ENCODE measurements around the gene TAS1R1.
A peak's percentile ranks its signal among the peaks of the same experiment; 100 is the strongest.

Gene TAS1R1

DNA sequence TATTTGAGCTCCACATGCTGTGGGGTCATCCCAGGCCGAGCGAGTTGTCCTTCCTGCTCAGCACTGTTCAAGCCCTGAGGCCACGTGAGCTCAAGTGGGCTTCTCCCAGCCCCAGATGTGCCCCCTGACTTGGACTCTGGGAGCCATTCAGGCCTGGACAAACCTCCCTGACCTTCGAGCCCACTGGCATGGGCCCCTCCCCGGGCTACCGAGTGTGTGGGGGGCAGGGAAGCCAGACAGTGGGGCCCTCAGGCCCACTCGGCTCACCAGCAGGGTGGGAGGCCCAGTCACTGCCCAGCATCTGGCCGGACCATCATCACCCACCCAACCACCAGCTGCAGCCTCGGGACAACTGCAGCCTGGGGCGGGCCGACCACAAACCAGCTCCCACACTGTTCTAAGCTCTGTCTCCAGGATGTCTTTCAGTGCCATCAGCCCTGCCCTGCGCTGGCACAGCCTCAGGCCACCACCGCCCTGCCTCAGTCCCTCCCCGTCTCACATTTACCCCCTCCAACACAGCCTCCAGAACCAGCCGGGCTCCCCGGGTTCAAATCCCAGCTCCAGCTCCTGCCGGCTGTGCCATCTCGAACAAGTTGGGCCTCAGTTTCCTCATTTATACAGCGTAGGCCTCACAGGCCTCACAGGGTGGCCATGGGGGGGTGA, 42.7 kb upstream of the TAS1R1 start:
- Mint-ChIP-seq H3K27ac (no peak overlapping the region), H3K9me3 (no peaks in the 10 kb centered on the region), H3K36me3 (ENCODE audit: low read depth) (no peaks in the 10 kb centered on the region), H3K4me1 (ENCODE audit: low read depth) (no peaks in the 10 kb centered on the region), H3K4me3 (no peak overlapping the region), H3K27me3 (ENCODE audit: low read depth) (no peaks in the 10 kb centered on the region)

DNA sequence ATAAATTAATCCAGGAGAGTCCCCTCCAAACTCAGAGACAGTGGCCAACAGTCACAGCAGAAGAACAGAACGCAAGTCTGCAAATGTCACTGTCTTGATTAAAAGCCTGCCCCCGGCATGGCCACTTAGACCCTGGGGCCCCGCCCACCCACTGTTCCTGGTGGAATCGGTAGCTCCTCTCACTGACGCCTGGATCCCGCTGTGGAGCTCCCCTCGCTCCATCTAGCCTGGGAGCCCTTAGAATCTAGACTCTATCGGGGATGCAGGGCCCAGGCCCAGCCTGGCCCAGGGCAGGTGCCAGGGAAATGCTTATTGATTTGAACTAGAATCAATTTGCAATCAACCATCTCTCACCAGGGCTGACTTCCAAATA, 42.2 kb upstream of the TAS1R1 start:
- H3K36me3 Mint-ChIP-seq (ENCODE audit: low read depth), result no peaks in the 10 kb centered on the region
- no peaks in the 10 kb centered on the region for H3K9me3 Mint-ChIP-seq
- H3K4me1 Mint-ChIP-seq (ENCODE audit: low read depth), result no peaks in the 10 kb centered on the region
- H3K4me3 Mint-ChIP-seq, result no peak overlapping the region
- H3K27me3 Mint-ChIP-seq (ENCODE audit: low read depth), result no peaks in the 10 kb centered on the region
- H3K27ac Mint-ChIP-seq, result no peak overlapping the region

DNA sequence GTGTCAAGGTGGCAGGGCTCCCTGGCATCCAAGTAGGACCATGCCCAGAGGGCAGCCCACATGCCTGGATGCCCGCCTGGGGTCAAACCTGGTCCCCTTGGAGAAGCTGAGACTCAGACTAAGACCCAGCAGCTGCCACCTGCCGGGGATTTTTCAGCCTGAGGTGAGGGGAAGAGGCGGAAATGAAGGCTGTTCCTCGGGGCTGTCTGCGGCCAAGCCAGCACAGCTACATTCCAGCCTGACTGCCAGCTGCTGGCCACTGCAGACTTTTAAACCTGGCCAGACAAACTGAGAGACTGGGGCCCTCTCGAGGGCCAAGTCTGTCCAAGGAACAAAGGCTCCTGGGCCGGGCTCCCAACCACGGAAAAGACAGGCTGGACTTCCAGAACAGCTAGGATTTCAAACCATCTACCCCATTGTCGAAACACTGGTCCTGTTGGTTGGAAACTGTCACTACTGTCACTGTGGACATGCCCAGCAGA, 41.7 kb upstream of the TAS1R1 start:
- Mint-ChIP-seq H3K4me1 (ENCODE audit: low read depth) (no peaks in the 10 kb centered on the region), H3K4me3 (no peak overlapping the region), H3K9me3 (no peaks in the 10 kb centered on the region), H3K36me3 (ENCODE audit: low read depth) (no peaks in the 10 kb centered on the region), H3K27ac (no peak overlapping the region), H3K27me3 (ENCODE audit: low read depth) (no peaks in the 10 kb centered on the region)

DNA sequence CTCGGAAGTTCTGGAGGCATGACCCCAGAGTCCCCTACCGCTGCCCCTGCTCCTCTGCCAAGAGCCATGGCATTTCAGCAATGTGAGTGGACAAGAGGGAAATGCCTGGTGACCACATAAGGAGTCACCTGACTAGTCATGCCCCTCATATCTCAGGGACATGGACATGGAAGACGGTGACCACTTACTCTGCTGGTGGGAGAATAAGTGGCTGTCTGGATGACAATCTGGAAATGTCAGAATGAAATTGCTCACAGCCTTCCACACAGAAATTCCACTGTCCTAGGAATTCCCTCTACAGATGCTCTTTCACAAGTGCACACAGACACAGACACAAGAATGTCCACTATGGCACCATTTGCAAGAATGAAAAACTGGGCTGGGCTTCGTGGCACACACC, 39.3 kb upstream of the TAS1R1 start:
- Mint-ChIP-seq H3K36me3 (ENCODE audit: low read depth) (no peaks in the 10 kb centered on the region), H3K9me3 (no peaks in the 10 kb centered on the region), H3K4me3 (no peak overlapping the region), H3K27ac (no peak overlapping the region), H3K27me3 (ENCODE audit: low read depth) (no peaks in the 10 kb centered on the region), H3K4me1 (ENCODE audit: low read depth) (no peaks in the 10 kb centered on the region)

DNA sequence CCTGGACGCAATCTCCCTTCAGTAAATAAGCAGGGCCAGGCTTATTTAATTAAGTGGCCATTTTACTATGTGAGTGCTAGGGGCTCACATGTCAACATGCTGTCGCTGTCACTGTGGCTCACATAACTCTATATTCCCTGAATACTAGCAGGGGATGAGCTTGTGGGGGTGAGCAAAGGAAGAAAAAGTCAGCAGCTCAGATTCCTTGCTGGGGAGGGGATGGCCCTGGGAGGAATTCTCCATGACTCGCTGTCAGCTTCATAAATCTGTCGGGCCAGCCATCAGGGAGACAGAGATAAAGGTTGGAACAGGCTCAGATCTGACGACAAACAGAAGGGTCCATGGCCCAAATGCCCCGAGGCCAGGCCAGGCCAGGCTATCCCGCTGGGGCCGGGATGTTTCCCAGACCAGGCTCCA, 37.7 kb upstream of the TAS1R1 start:
- H3K36me3 Mint-ChIP-seq (ENCODE audit: low read depth), result no peaks in the 10 kb centered on the region
- no peak overlapping the region for H3K27ac Mint-ChIP-seq

DNA sequence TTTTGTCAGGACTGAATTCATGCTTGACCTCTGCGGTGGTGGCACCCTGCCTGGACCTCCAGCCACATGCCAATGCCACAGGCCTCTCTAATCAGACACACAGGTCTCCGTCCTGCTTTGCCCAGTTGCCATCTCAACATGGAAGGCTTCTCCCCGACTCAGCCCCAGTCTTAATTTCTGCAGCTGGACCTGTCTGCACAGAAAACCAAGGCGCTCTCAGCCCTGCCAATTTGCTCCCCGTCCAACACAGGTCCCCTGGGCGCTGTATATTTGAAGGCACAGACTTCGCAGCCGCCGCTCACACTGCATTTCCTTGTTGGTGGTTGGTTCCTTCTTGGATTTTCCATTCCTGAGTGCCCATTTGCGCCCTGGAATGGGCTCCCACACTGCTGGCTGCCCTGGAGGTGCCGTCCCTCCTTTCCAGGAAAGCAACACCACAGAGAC, 35.6 kb upstream of the TAS1R1 start:
- H3K27ac Mint-ChIP-seq, result no peak overlapping the region
- H3K27me3 Mint-ChIP-seq (ENCODE audit: low read depth), result no peaks in the 10 kb centered on the region
- H3K4me1 Mint-ChIP-seq (ENCODE audit: low read depth), result peaks cover 1% of the 10 kb centered on the region
- H3K9me3 Mint-ChIP-seq, result no peaks in the 10 kb centered on the region
- peaks cover 7% of the 10 kb centered on the region for H3K36me3 Mint-ChIP-seq (ENCODE audit: low read depth)
- H3K4me3 Mint-ChIP-seq, result no peak overlapping the region

More for the DNA sequence above, 37.7 kb upstream of the TAS1R1 start:
- no peaks in the 10 kb centered on the region for H3K9me3 Mint-ChIP-seq
- H3K27me3 Mint-ChIP-seq (ENCODE audit: low read depth), result no peaks in the 10 kb centered on the region
- H3K4me3 Mint-ChIP-seq, result no peak overlapping the region
- no peaks in the 10 kb centered on the region for H3K4me1 Mint-ChIP-seq (ENCODE audit: low read depth)

DNA sequence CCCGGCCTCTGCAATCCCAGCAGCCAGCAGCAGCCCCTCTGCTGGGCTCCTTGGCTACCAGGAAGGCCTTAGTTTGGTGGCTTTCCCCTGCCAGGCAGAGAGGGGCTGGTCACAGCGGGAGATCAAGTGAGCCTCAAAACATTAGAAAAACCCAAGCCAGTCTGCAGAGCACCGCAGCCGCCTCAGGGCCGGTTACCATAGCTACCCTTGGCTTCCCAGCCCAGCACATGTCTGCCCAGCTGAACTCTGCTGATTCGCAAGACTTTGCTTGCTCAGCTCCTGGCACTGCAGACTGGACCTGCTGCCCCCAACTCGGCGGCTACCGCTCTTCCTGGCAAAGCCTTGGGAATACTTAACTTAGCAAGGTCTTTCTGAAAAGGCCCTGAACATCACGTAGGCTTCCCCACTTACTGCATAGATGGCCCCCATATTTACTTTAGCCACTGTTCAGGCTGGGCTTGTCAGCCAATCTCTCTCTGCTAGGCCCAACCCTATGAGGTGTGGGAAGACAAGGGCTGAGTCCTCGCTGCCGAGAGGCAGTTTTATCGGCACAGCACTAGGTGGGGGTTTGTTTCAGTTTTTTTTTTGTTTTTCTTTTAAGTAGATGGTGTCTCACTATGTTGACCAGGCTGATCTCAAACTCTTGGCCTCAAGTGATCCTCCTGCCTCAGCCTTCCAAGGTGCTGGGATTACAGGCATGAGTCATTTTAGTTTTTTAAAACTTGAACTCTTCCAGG, 35.0 kb upstream of the TAS1R1 start:
- Mint-ChIP-seq H3K4me1 (ENCODE audit: low read depth) (peaks cover 1% of the 10 kb centered on the region), H3K9me3 (no peaks in the 10 kb centered on the region), H3K4me3 (no peak overlapping the region), H3K27me3 (ENCODE audit: low read depth) (no peaks in the 10 kb centered on the region), H3K36me3 (ENCODE audit: low read depth) (peaks cover 7% of the 10 kb centered on the region), H3K27ac (no peak overlapping the region)

DNA sequence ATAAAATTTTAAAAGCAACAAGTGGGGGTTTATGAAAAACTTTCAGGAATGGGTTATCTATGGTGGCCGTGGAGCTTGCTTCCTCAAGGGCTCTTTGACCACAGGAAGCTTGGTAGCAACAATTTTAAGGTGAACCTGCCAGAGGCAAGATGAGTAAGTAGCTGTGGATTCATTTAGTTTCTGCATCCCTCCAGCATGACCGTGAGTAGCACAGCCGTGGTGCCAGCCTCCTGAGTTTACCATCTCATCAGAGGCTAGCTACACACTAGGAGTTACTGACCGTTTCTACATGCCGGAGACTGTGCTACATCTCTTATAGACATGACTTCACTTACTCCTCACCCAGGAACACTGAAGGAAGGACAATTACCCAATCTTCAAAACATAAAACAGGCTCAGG, 33.6 kb upstream of the TAS1R1 start:
- Mint-ChIP-seq H3K4me3 (no peak overlapping the region), H3K36me3 (ENCODE audit: low read depth) (peaks cover 20% of the 10 kb centered on the region), H3K4me1 (ENCODE audit: low read depth) (peaks cover 1% of the 10 kb centered on the region), H3K9me3 (no peaks in the 10 kb centered on the region), H3K27me3 (ENCODE audit: low read depth) (no peaks in the 10 kb centered on the region), H3K27ac (no peak overlapping the region)

DNA sequence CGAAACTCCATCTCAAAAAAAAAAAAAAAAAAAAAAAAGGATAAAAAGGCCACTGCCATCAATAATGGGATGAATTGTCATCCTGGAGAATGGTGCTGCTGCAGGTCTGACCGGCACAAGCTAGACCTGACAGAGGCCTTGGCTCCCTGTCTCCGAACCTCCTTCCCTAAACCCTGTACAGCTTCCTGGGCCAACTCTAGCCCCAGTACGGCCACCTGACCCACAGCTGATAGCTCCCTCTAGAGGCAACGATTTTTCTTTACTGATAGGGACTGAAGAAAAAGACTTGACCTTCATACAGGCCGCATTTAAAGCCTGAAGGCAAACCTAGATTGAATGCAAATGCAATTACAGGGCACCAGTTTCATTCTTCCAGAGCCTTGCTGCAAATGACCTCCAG, 31.5 kb upstream of the TAS1R1 start:
- Mint-ChIP-seq H3K4me3 (no peak overlapping the region), H3K27me3 (ENCODE audit: low read depth) (no peaks in the 10 kb centered on the region), H3K4me1 (ENCODE audit: low read depth) (peaks cover 1% of the 10 kb centered on the region), H3K27ac (no peak overlapping the region), H3K36me3 (ENCODE audit: low read depth) (peaks cover 30% of the 10 kb centered on the region), H3K9me3 (no peaks in the 10 kb centered on the region)

DNA sequence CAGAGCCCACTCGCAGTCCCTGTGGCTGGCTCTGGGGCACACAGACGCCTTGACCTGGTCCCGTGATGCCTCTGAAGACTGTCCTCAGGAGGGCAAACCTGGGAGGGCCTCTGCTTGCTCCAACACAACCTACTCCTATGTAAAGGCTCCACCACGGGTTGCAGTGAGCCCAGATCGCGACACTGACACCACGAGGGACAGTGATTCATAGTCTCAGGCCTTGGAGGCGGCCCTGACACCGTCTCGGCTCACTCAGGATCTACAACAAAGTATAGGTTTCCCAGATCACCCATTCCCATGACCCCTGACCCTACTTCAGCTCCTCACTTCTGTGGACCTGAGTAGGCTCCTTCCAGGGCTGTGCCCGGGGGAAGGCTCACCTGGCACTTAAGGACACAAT, 28.8 kb upstream of the TAS1R1 start:
- peaks cover 34% of the 10 kb centered on the region for H3K36me3 Mint-ChIP-seq (ENCODE audit: low read depth)
- H3K4me1 Mint-ChIP-seq (ENCODE audit: low read depth), result peaks cover 1% of the 10 kb centered on the region
- H3K27me3 Mint-ChIP-seq (ENCODE audit: low read depth), result no peaks in the 10 kb centered on the region
- H3K27ac Mint-ChIP-seq, result no peak overlapping the region
- H3K9me3 Mint-ChIP-seq, result no peaks in the 10 kb centered on the region
- no peak overlapping the region for H3K4me3 Mint-ChIP-seq

DNA sequence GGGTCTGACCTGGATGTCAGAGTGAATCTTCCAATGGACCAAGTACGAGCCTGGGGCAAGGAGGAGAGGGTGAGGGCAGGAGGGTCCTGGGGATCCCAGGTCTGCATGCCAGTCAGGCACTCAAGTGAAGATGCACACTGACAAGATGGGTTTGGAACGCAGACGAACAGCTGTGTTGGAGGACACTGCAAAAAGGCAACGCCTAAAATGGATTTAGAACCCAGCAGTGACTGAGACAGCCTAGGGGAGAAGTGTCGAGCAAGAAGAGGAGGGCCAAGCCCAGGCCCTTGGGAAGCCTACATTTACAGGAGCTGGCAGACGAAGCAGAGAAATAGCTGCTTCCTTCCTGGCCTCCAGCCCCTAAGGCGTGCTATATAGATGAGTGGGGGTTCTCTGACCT, 26.6 kb upstream of the TAS1R1 start:
- H3K36me3 Mint-ChIP-seq (ENCODE audit: low read depth), result peaks cover 46% of the 10 kb centered on the region
- H3K4me1 Mint-ChIP-seq (ENCODE audit: low read depth), result peaks cover 1% of the 10 kb centered on the region
- H3K27ac Mint-ChIP-seq, result peak overlapping the region; percentile 11
- H3K27me3 Mint-ChIP-seq (ENCODE audit: low read depth), result no peaks in the 10 kb centered on the region
- H3K4me3 Mint-ChIP-seq, result no peak overlapping the region
- H3K9me3 Mint-ChIP-seq, result no peaks in the 10 kb centered on the region

DNA sequence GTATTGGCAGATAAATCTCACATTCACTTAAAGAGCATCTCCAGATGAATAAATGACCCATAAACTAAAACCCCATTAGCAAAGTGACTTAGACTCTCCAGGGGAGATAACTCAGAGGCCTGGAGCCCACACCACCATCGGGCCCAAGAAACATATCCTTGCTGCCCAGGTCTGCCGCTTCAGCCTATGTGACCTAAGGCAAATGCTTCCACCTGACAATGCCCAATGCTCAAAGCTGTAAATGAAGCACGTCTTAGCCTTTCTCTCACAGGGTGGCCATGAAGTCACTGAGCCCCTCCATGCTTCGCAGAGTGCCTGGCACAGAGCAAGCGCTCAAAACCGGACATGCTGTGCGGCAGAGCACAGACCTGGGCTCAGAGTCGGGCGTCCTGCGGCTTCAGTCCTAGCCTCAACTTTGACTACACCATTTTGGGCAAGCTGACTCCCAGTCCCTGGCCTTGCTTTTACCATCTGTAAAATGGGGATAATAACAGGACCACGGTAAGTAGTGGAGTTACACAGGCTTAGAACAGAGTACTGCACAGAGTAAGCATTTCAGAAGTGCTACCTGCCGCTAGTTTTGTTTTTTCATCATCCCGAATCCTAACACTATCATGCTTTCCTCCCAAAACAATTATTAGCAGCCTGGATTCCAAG, 24.5 kb upstream of the TAS1R1 start:
- no peak overlapping the region for H3K4me3 Mint-ChIP-seq
- H3K9me3 Mint-ChIP-seq, result no peaks in the 10 kb centered on the region
- H3K4me1 Mint-ChIP-seq (ENCODE audit: low read depth), result peaks cover 4% of the 10 kb centered on the region
- no peaks in the 10 kb centered on the region for H3K27me3 Mint-ChIP-seq (ENCODE audit: low read depth)
- H3K36me3 Mint-ChIP-seq (ENCODE audit: low read depth), result peaks cover 37% of the 10 kb centered on the region
- no peak overlapping the region for H3K27ac Mint-ChIP-seq

DNA sequence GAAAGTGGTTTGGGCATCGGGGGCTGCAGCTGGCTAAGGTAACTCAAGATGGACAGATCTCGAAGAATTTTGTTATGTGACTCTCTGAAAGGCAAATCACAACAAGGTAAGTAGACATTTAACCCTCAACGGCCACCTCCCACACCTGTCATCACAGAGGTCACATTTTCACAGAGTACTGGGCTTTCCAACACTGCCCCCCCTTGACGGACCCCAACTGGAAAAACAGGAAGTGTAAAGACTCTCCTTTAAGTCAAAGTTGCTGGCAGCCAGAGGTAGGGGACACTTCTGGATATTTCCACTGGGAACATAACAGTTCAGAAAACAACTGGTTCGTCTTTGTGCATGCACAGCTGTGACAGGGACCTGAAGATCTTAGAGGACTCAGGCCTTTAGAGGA, 23.1 kb upstream of the TAS1R1 start:
- no peaks in the 10 kb centered on the region for H3K9me3 Mint-ChIP-seq
- H3K36me3 Mint-ChIP-seq (ENCODE audit: low read depth), result peaks cover 27% of the 10 kb centered on the region
- H3K4me1 Mint-ChIP-seq (ENCODE audit: low read depth), result peaks cover 4% of the 10 kb centered on the region
- H3K4me3 Mint-ChIP-seq, result no peak overlapping the region
- H3K27ac Mint-ChIP-seq, result no peak overlapping the region
- no peaks in the 10 kb centered on the region for H3K27me3 Mint-ChIP-seq (ENCODE audit: low read depth)

DNA sequence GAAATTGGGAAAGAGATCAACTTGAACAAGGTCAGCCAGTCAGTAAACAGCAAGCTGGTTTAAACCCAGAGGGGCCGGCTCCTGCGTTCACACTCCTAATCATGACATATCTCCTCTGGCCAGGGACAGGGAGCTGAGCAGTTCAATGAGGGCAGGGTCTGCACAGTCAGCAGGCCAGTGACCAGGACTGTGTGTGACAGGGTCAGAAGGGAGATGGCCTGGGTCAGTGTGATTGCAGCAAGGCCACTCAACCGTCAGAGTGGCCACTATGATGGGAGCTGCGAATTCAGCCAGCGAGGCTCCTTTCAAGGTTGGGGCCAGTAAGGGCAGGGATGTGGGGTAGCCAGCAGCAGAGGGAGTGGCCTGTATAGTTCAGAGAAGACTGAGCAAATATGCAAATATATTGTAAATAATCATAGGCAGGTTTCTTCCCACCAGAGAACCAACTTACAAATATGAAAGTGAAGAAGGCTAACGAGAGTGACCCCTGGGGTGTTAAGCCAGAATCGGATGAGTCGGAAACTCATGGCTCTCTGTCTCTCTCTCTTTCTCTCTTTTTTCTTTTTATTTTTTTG, 20.8 kb upstream of the TAS1R1 start:
- Mint-ChIP-seq H3K4me3 (no peak overlapping the region), H3K36me3 (ENCODE audit: low read depth) (peaks cover 18% of the 10 kb centered on the region), H3K9me3 (no peaks in the 10 kb centered on the region), H3K27ac (no peak overlapping the region), H3K4me1 (ENCODE audit: low read depth) (peaks cover 4% of the 10 kb centered on the region), H3K27me3 (ENCODE audit: low read depth) (no peaks in the 10 kb centered on the region)

DNA sequence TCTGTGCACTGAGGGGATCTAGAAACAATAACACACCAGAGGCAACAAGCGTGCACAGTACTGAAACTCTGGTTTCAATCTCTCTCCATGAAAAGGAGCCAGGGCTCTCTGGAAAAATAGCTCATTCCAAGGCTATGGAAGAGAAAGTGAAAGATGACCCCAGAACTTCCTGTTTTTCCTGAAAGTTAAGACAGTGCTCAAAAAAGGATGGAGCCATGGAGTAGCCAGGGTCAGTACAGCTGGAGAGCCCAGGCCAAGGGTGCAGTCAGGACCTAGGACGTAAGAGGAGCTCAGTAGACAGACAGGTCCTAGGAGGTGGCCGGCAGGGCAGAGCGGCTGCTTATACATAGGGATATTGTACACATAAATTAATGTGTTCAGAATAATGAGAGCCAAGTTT, 19.9 kb upstream of the TAS1R1 start:
- no peaks in the 10 kb centered on the region for H3K27me3 Mint-ChIP-seq (ENCODE audit: low read depth)
- H3K4me3 Mint-ChIP-seq, result no peak overlapping the region
- no peak overlapping the region for H3K27ac Mint-ChIP-seq
- peaks cover 4% of the 10 kb centered on the region for H3K4me1 Mint-ChIP-seq (ENCODE audit: low read depth)
- no peaks in the 10 kb centered on the region for H3K9me3 Mint-ChIP-seq
- peaks cover 18% of the 10 kb centered on the region for H3K36me3 Mint-ChIP-seq (ENCODE audit: low read depth)

All from T-helper 1 cell treated with Interleukin-12 subunit alpha and Interleukin-12 subunit beta and Interleukin-4 antibody, amounts not matched to agents 30 μg/mL and 1 μg/mL, for 36 hours (primary cell).